RWPE1 (cell line): ENCODE results near the gene ASIC1.

Experiments
- CTCF ChIA-PET: fragments of 350-600 bp; sonication (Branson Sonifier 250); formaldehyde crosslinking; extraction: SDS; loops from one replicate; lab custom pipeline; 2021; lab: Yijun Ruan, JAX
- POLR2A ChIA-PET: fragments of 400-600 bp; formaldehyde crosslinking; extraction: SDS; loops from one replicate; lab custom pipeline; 2020; ENCODE audit warnings: antibody characterized with exemption; ENCODE audit not compliant: low non-redundant PET; lab: Yijun Ruan, JAX
- DNase-seq: peaks from one replicate; pipeline ENCODE4 v3.0.0; 2012; ENCODE audit warnings: low spot score
- H3K27ac ChIP-seq: fragments of 450-650 bp; 2 replicates; pipeline ENCODE4 v1.5.1; 2017
- CTCF ChIP-seq: fragments of 450-650 bp; conservative IDR thresholded peaks from 2 replicates; pipeline ENCODE4 v1.5.1; 2017; ENCODE audit warnings: low read depth, mild to moderate bottlenecking

ASIC1 gene

GRCh38 chr12:50070314-50071060, 13.1 kb downstream of the ASIC1 start:
- TF ChIP-seq CTCF: peak; percentile 96
- ChIA-PET POLR2A (no interaction called here), CTCF (interaction anchor here (0.6 to 4.8 kb wide), 23 partner anchors 11 to 1411 kb away, joined by 3 to 37 read pairs (median 4); partner anchors contain the start of genes AQP2, AQP6 and SMARCD1)
- peak; percentile 64 for DNase-seq
- peak overlapping the region; percentile 56 for H3K27ac ChIP-seq

GRCh38 chr12:50072198-50072907, 15.0 kb downstream of the ASIC1 start:
- ChIA-PET POLR2A (no interaction called here), CTCF (no interaction called here)
- TF ChIP-seq CTCF: no peak
- DNase-seq: no peak
- no peak overlapping the region for H3K27ac ChIP-seq

- no peak for TF ChIP-seq CTCF
- ChIA-PET CTCF (interaction anchor here (0.6 to 1.6 kb wide), 2 partner anchors 34 to 37 kb away, joined by 3 to 4 read pairs; no protein-coding TSS in a partner anchor), POLR2A (no interaction called here)
- DNase-seq: no peak
- H3K27ac ChIP-seq: no peak overlapping the region; the same call in 1 of the 2 replicates
Measured at GRCh38 chr12:50073206-50073605, 15.8 kb downstream of the ASIC1 start.

GRCh38 chr12:50073712-50074111, 16.3 kb downstream of the ASIC1 start:
- CTCF ChIA-PET: interaction anchor here (0.6 to 1.6 kb wide), 4 partner anchors 35 to 300 kb away, joined by 3 to 4 read pairs (median 3); no protein-coding TSS in a partner anchor
- H3K27ac ChIP-seq: no peak overlapping the region; the same call in 1 of the 2 replicates
- POLR2A ChIA-PET: no interaction called here
- TF ChIP-seq CTCF: no peak
- no peak for DNase-seq

- CTCF ChIA-PET: interaction anchor here (0.5 to 1.6 kb wide), 14 partner anchors 8 to 905 kb away, joined by 3 to 7 read pairs (median 4); partner anchors contain the start of genes COX14, GPD1 and RACGAP1
- H3K27ac ChIP-seq: peak overlapping the region; percentile 20; the same call in 1 of the 2 replicates
- DNase-seq: peak; percentile 75
- peak; percentile 91 for TF ChIP-seq CTCF
- POLR2A ChIA-PET: no interaction called here
Measured at GRCh38 chr12:50074936-50075807, 17.8 kb downstream of the ASIC1 start.
